CD4-positive, alpha-beta T cell (primary cell): ENCODE measurements around the gene MAU2. TPM values are rescaled to one million over a fixed set of nuclear protein-coding genes. Genes with fewer than 3 reads are reported as not detected.

ENCODE experiments used
- ATAC-seq: fragments of 200-7000 bp; cut with Tn5 transposase; one replicate; pipeline ENCODE4 v1.10.0; 2022; ENCODE audit warnings: mild to moderate bottlenecking; ENCODE audit not compliant: poor library complexity
- CTCF ChIA-PET: fragments of 350-600 bp; sonication (Branson Sonifier 250); formaldehyde crosslinking; loops from one replicate; lab custom pipeline; 2021; ENCODE audit warnings: antibody characterized with exemption, inconsistent platforms; lab: Charles Lee
- POLR2A ChIA-PET: fragments of 350-600 bp; sonication (Branson Sonifier 250); formaldehyde crosslinking; loops from one replicate; lab custom pipeline; 2021; ENCODE audit warnings: antibody characterized with exemption, inconsistent platforms; lab: Charles Lee
- DNase-seq, 14 experiments: peaks; one replicate each; pipeline ENCODE4 v3.0.0-alpha.2; 2013 to 2020; ENCODE audit warnings: mixed read lengths in 2 of 14
- H3K27ac ChIP-seq, 2 donors: one replicate each; pipeline versions ENCODE4 v1.5.1 to v1.7.0; 2013; ENCODE audit warnings: low read length in 2 of 2, low read depth in 1 of 2, mild to moderate bottlenecking in 1 of 2
- H3K27me3 ChIP-seq, 2 experiments: 1 replicate in 1 of 2; 2 replicates in 1 of 2; pipeline versions ENCODE4 v1.6.1 to v1.7.0; 2013; ENCODE audit warnings: low read length in 2 of 2, control low read depth in 1 of 2, mild to moderate bottlenecking in 1 of 2, moderate library complexity in 1 of 2; ENCODE audit not compliant: insufficient read depth in 2 of 2, control insufficient read depth in 1 of 2
- H3K36me3 ChIP-seq: one replicate; pipeline ENCODE4 v1.6.1; 2013; ENCODE audit warnings: low read length, control low read depth; ENCODE audit not compliant: insufficient read depth
- H3K4me1 ChIP-seq: one replicate; pipeline ENCODE4 v1.6.1; 2013; ENCODE audit warnings: low read length, control low read depth; ENCODE audit not compliant: insufficient read depth
- H3K4me3 ChIP-seq: one replicate; pipeline ENCODE4 v1.5.1; 2013; ENCODE audit warnings: mild to moderate bottlenecking, low read length, moderate library complexity
- H3K9me3 ChIP-seq, 2 experiments: 1 replicate in 1 of 2; 2 replicates in 1 of 2; pipeline versions ENCODE4 v1.6.1 to v1.7.0; 2013; ENCODE audit warnings: low read length in 2 of 2, mild to moderate bottlenecking in 2 of 2, control low read depth in 1 of 2, moderate library complexity in 1 of 2; ENCODE audit not compliant: control insufficient read depth in 1 of 2, insufficient read depth in 1 of 2
- H3K27ac Mint-ChIP-seq: one replicate; pipeline ENCODE4 v1.8.0; 2020; ENCODE audit warnings: mixed read lengths
- H3K27me3 Mint-ChIP-seq: one replicate; pipeline ENCODE4 v1.8.0; 2021; ENCODE audit warnings: mixed read lengths
- H3K36me3 Mint-ChIP-seq: one replicate; pipeline ENCODE4 v1.8.0; 2021; ENCODE audit warnings: low read depth, mixed read lengths
- H3K4me1 Mint-ChIP-seq: one replicate; pipeline ENCODE4 v1.8.0; 2021; ENCODE audit warnings: low read depth, mixed read lengths
- H3K4me3 Mint-ChIP-seq: one replicate; pipeline ENCODE4 v1.8.0; 2020; ENCODE audit warnings: mild to moderate bottlenecking, mixed read lengths
- H3K9me3 Mint-ChIP-seq: one replicate; pipeline ENCODE4 v1.8.0; 2020; ENCODE audit warnings: mixed read lengths
- intact Hi-C, 2 experiments: fragments of 100-400 bp; cut with DNase I in 1 of 2; cut with micrococcal nuclease in 1 of 2; formaldehyde crosslinking; loops; one replicate each; pipeline versions ENCODE4 v1.15.1 to v1.9.0; 2023 to 2025; cut with DNase I, micrococcal nuclease
- total RNA-seq, 174 experiments: library from RNA in 2 of 174; stranded (reverse) in 2 of 174; gene quantifications; one replicate each; pipeline ENCODE4 v1.2.3 and lab custom pipeline; 2021 to 2026
- TF ChIP-seq, protein P1 (sequence below): fragments of 200-600 bp; IDR thresholded peaks from one replicate; pipeline ENCODE4 v1.8.0; 2022; ENCODE audit warnings: antibody characterized with exemption, mild to moderate bottlenecking

The MAU2 gene
- total RNA-seq, 2 experiments from 2014 or later, result 132 to 133 TPM

DNA sequence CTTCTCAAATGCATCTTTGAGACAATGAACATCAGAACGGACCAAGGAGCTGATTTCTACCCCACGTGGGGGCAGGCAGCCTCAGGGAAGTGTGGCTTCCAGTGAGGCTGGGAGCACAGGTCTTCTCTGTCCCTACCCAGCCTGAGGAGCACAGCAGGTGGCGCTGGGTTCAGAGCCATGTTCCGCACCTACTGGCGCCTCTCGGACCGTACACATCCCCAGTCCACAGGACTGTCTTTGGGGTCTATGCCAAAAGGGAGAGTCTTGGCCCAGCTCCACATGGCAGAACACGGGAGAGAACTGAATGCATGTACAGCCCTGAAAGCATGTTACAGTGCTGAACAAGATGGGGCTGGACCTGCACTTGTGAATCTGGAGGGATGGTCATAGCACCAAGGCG lies 22.9 kb upstream of the MAU2 start:
- H3K4me1 ChIP-seq, result no peaks in the 10 kb centered on the region
- intact Hi-C loops, result no loop called here
- no peaks in the 10 kb centered on the region for H3K27me3 ChIP-seq
- peaks cover 57% of the 10 kb centered on the region for H3K36me3 ChIP-seq
- Mint-ChIP-seq H3K9me3 (no peaks in the 10 kb centered on the region), H3K27me3 (no peaks in the 10 kb centered on the region), H3K36me3 (peaks cover 81% of the 10 kb centered on the region), H3K4me1 (no peaks in the 10 kb centered on the region), H3K4me3 (no peak overlapping the region), H3K27ac (no peak overlapping the region)
- no peak overlapping the region for H3K4me3 ChIP-seq
- ChIA-PET POLR2A (no interaction called here), CTCF (interaction anchor here (0.6 kb wide), 1 partner anchor 14 kb away, joined by 3 read pairs; no protein-coding TSS in a partner anchor)
- ATAC-seq, result no peak
- no peak for DNase-seq
- H3K27ac ChIP-seq, result no peak overlapping the region
- H3K9me3 ChIP-seq, result peaks cover 0 to 6% of the 10 kb centered on the region in 2 experiments
- TF ChIP-seq, protein P1, sequence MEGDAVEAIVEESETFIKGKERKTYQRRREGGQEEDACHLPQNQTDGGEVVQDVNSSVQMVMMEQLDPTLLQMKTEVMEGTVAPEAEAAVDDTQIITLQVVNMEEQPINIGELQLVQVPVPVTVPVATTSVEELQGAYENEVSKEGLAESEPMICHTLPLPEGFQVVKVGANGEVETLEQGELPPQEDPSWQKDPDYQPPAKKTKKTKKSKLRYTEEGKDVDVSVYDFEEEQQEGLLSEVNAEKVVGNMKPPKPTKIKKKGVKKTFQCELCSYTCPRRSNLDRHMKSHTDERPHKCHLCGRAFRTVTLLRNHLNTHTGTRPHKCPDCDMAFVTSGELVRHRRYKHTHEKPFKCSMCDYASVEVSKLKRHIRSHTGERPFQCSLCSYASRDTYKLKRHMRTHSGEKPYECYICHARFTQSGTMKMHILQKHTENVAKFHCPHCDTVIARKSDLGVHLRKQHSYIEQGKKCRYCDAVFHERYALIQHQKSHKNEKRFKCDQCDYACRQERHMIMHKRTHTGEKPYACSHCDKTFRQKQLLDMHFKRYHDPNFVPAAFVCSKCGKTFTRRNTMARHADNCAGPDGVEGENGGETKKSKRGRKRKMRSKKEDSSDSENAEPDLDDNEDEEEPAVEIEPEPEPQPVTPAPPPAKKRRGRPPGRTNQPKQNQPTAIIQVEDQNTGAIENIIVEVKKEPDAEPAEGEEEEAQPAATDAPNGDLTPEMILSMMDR, result no peak

DNA sequence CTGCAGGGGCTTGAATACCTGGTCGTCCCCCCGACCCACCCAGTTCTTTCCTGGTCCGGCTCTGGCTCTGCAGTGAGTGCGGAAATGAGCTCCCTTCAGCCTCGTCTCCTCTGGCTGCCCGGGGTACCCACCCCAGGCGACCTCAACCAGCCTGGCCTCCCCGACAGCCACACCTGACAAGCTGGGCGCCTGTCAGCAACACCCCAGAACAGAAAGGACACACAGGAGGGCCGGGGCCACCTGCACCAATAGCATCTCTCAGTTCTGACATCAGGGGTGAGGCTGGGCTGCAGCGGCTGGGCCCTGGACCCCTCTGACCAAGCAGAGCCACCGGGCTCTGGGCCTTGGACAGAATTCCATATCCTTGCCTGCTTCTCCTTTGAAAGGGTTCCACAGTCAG lies 20.0 kb upstream of the MAU2 start:
- no peaks in the 10 kb centered on the region for H3K27me3 ChIP-seq
- POLR2A ChIA-PET, result no interaction called here
- H3K4me1 Mint-ChIP-seq, result no peaks in the 10 kb centered on the region
- H3K9me3 Mint-ChIP-seq, result no peaks in the 10 kb centered on the region
- no peaks in the 10 kb centered on the region for H3K9me3 ChIP-seq
- no peak for ATAC-seq
- H3K27ac ChIP-seq, result no peak overlapping the region
- TF ChIP-seq, protein P1, result no peak
- no peak overlapping the region for H3K4me3 ChIP-seq
- CTCF ChIA-PET, result no interaction called here
- H3K27ac Mint-ChIP-seq, result no peak overlapping the region
- DNase-seq, result no peak
- intact Hi-C loops, result no loop called here
- no peak overlapping the region for H3K4me3 Mint-ChIP-seq
- H3K4me1 ChIP-seq, result no peaks in the 10 kb centered on the region
- H3K27me3 Mint-ChIP-seq, result no peaks in the 10 kb centered on the region
- H3K36me3 ChIP-seq, result peaks cover 63% of the 10 kb centered on the region
- peaks cover 75% of the 10 kb centered on the region for H3K36me3 Mint-ChIP-seq

DNA sequence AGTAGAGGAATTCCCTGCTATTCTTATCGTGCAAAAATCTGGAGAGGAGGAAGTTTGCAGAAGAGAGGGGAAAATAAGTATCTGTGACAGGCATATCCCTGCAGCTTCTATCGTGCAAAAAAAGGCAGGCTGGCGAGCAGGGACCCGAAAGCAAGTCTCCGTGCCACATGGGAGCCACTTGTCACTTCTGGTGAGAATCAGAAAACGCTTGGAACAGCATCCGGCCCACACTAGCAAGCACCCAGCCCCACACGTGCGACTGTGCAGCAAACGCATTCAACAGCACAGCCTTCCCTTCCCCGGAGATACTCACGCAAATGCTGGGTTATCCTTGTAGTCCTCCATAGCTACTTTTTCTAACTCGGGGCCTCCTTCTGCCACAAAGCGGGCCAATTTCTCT lies 17.2 kb upstream of the MAU2 start:
- DNase-seq (no peak), ATAC-seq (no peak)
- Histone ChIP-seq H3K9me3 (no peaks in the 10 kb centered on the region), H3K27me3 (no peaks in the 10 kb centered on the region), H3K4me3 (no peak overlapping the region), H3K27ac (no peak overlapping the region), H3K4me1 (no peaks in the 10 kb centered on the region), H3K36me3 (peaks cover 80% of the 10 kb centered on the region)
- H3K9me3 Mint-ChIP-seq, result no peaks in the 10 kb centered on the region
- H3K36me3 Mint-ChIP-seq, result peaks cover 64% of the 10 kb centered on the region
- CTCF ChIA-PET, result no interaction called here
- intact Hi-C loops, result no loop called here
- H3K27ac Mint-ChIP-seq, result no peak overlapping the region
- H3K4me1 Mint-ChIP-seq, result no peaks in the 10 kb centered on the region
- H3K27me3 Mint-ChIP-seq, result no peaks in the 10 kb centered on the region
- H3K4me3 Mint-ChIP-seq, result no peak overlapping the region
- POLR2A ChIA-PET, result no interaction called here
- TF ChIP-seq, protein P1, result no peak
